IMR-90 (cell line): Measurements from ENCODE around the gene FRK. TPM values are rescaled to one million over a fixed set of nuclear protein-coding genes. Genes with fewer than 3 reads are reported as not detected.

Experiments
- ATAC-seq: fragments of 200-7000 bp; cut with Tn5 transposase; 2 replicates; pipeline ENCODE4 v1.9.1; 2020; ENCODE audit warnings: low read depth, mild to moderate bottlenecking, moderate library complexity
- BruUV-seq: library from RNA; stranded (reverse); fragments of 400-500 nt; replicated peaks from 2 replicates; lab custom pipeline; 2021; lab: Mats Ljungman, UMichigan
- CTCF ChIA-PET: fragments of 300-600 bp; formaldehyde crosslinking; extraction: SDS; loops from one replicate; lab custom pipeline; 2021; ENCODE audit warnings: antibody characterized with exemption; lab: Yijun Ruan, JAX
- POLR2A ChIA-PET: fragments of 300-600 bp; sonication (Branson Sonifier 250); formaldehyde crosslinking; loops from one replicate; lab custom pipeline; 2022; ENCODE audit warnings: antibody characterized with exemption; ENCODE audit not compliant: unreplicated experiment; lab: Charles Lee
- DNase-seq: peaks from one replicate; pipeline ENCODE4 v3.0.0; 2013
- H2AFZ ChIP-seq: replicated peaks from 2 replicates; pipeline ENCODE3; 2013; ENCODE audit warnings: low read length, mild to moderate bottlenecking; ENCODE audit not compliant: poor library complexity
- H2AK5ac ChIP-seq: 2 replicates; pipeline ENCODE4 v1.6.1; 2013; ENCODE audit warnings: low read depth, low read length, inconsistent platforms
- H2AK9ac ChIP-seq: replicated peaks from 2 replicates; pipeline ENCODE3; 2013; ENCODE audit warnings: mild to moderate bottlenecking, low read depth, low read length, moderate library complexity; ENCODE audit not compliant: poor library complexity
- H2BK120ac ChIP-seq: 2 replicates; pipeline ENCODE4 v1.6.1; 2013; ENCODE audit warnings: low read depth, low read length, inconsistent platforms
- H2BK15ac ChIP-seq: 3 replicates; pipeline ENCODE4 v1.6.1; 2013; ENCODE audit warnings: low read depth, low read length, inconsistent platforms
- H2BK20ac ChIP-seq: 2 replicates; pipeline ENCODE4 v1.6.1; 2013; ENCODE audit warnings: low read depth, mild to moderate bottlenecking, inconsistent platforms, low read length, moderate library complexity
- H2BK5ac ChIP-seq: 2 replicates; pipeline ENCODE4 v1.6.1; 2013; ENCODE audit warnings: mild to moderate bottlenecking, low read depth, low read length, inconsistent platforms; ENCODE audit not compliant: poor library complexity, severe bottlenecking
- H3K14ac ChIP-seq: replicated peaks from 2 replicates; pipeline ENCODE4 v1.6.1; 2013; ENCODE audit warnings: low read depth, low read length, inconsistent platforms
- H3K18ac ChIP-seq: 2 replicates; pipeline ENCODE4 v1.6.1; 2013; ENCODE audit warnings: low read depth, low read length, control low read depth
- H3K23ac ChIP-seq: 2 replicates; pipeline ENCODE4 v1.6.1; 2013; ENCODE audit warnings: low read depth, low read length, inconsistent platforms
- H3K27ac ChIP-seq: 2 replicates; pipeline ENCODE4 v1.5.1; 2013; ENCODE audit warnings: mild to moderate bottlenecking, control low read depth, low read length; ENCODE audit not compliant: insufficient read depth
- H3K27me3 ChIP-seq: 2 replicates; pipeline ENCODE4 v1.6.1; 2013; ENCODE audit warnings: low read length; ENCODE audit not compliant: control insufficient read depth, insufficient read depth
- H3K36me3 ChIP-seq: 2 replicates; pipeline ENCODE4 v1.6.1; 2013; ENCODE audit warnings: low read length, mixed read lengths; ENCODE audit not compliant: control insufficient read depth, insufficient read depth
- H3K4ac ChIP-seq: 2 replicates; pipeline ENCODE4 v1.6.1; 2013; ENCODE audit warnings: low read depth, low read length, inconsistent platforms
- H3K4me1 ChIP-seq: 2 replicates; pipeline ENCODE4 v1.6.1; 2013; ENCODE audit warnings: low read length, mixed read lengths; ENCODE audit not compliant: control insufficient read depth, insufficient read depth
- H3K4me2 ChIP-seq: 2 replicates; pipeline ENCODE4 v1.6.1; 2013; ENCODE audit warnings: low read depth, mild to moderate bottlenecking, control low read depth, low read length, moderate library complexity
- H3K4me3 ChIP-seq: 2 replicates; pipeline ENCODE4 v1.5.1; 2013; ENCODE audit warnings: low read depth, mild to moderate bottlenecking, control low read depth, low read length, moderate library complexity; ENCODE audit not compliant: insufficient read depth
- H3K56ac ChIP-seq: 2 replicates; pipeline ENCODE4 v1.6.1; 2013; ENCODE audit warnings: low read length, inconsistent platforms; ENCODE audit not compliant: insufficient read depth; ENCODE audit errors: extremely low read depth
- H3K79me1 ChIP-seq, 2 experiments: 2 replicates each; pipeline ENCODE4 v1.6.1; 2013; ENCODE audit warnings: low read length in 2 of 2, inconsistent platforms in 1 of 2, low read depth in 1 of 2
- H3K9ac ChIP-seq: 2 replicates; pipeline ENCODE4 v1.6.1; 2013; ENCODE audit warnings: low read depth, low read length, control low read depth
- H3K9me1 ChIP-seq: 2 replicates; pipeline ENCODE4 v1.6.1; 2013; ENCODE audit warnings: low read length, inconsistent platforms; ENCODE audit not compliant: insufficient read depth
- H3K9me3 ChIP-seq: 2 replicates; pipeline ENCODE4 v1.6.1; 2013; ENCODE audit warnings: low read length; ENCODE audit not compliant: control insufficient read depth, insufficient read depth
- H4K20me1 ChIP-seq: 2 replicates; pipeline ENCODE4 v1.6.1; 2013; ENCODE audit warnings: low read length, inconsistent platforms; ENCODE audit not compliant: insufficient read depth
- H4K5ac ChIP-seq: 2 replicates; pipeline ENCODE4 v1.6.1; 2013; ENCODE audit warnings: mild to moderate bottlenecking, low read depth, low read length, control low read depth
- H4K8ac ChIP-seq, 2 experiments: 2 replicates each; pipeline ENCODE4 v1.6.1; 2013; ENCODE audit warnings: low read depth in 2 of 2, low read length in 2 of 2, control low read depth in 1 of 2, inconsistent platforms in 1 of 2
- H4K91ac ChIP-seq: 2 replicates; pipeline ENCODE4 v1.6.1; 2013; ENCODE audit warnings: low read depth, low read length, inconsistent platforms; ENCODE audit not compliant: insufficient read depth
- BHLHE40 ChIP-seq: fragments of 150-350 bp; IDR thresholded peaks from 2 replicates; pipeline ENCODE4 v1.6.1; 2016; ENCODE audit warnings: mild to moderate bottlenecking, low read depth, low read length
- CEBPB ChIP-seq: IDR thresholded peaks from 2 replicates; pipeline ENCODE4 v1.6.1; 2012; ENCODE audit warnings: low read depth, low read length, improper control_type of control experiment
- CHD1 ChIP-seq: IDR thresholded peaks from 2 replicates; pipeline ENCODE4 v1.6.1; 2012; ENCODE audit warnings: low read depth, low read length, improper control_type of control experiment
- CTCF ChIP-seq: conservative IDR thresholded peaks from 2 replicates; pipeline ENCODE4 v1.5.1; 2012; ENCODE audit warnings: mild to moderate bottlenecking, low read depth, low read length, improper control_type of control experiment
- ELK1 ChIP-seq: fragments of 150-350 bp; IDR thresholded peaks from 2 replicates; pipeline ENCODE4 v1.6.1; 2016; ENCODE audit warnings: low read depth, mild to moderate bottlenecking, low read length, moderate library complexity, borderline replicate concordance
- FOS ChIP-seq: fragments of 150-350 bp; IDR thresholded peaks from 2 replicates; pipeline ENCODE4 v1.6.1; 2016; ENCODE audit warnings: low read depth, low read length
- MAFK ChIP-seq: IDR thresholded peaks from 2 replicates; pipeline ENCODE4 v1.6.1; 2012; ENCODE audit warnings: low read depth, low read length, improper control_type of control experiment
- MAZ ChIP-seq: IDR thresholded peaks from 2 replicates; pipeline ENCODE4 v1.6.1; 2012; ENCODE audit warnings: low read depth, mild to moderate bottlenecking, low read length, improper control_type of control experiment, moderate library complexity, borderline replicate concordance
- MXI1 ChIP-seq: IDR thresholded peaks from 2 replicates; pipeline ENCODE4 v1.6.1; 2012; ENCODE audit warnings: low read depth, mild to moderate bottlenecking, low read length, moderate library complexity, borderline replicate concordance
- NFE2L2 ChIP-seq: fragments of 150-350 bp; IDR thresholded peaks from 2 replicates; pipeline ENCODE4 v1.6.1; 2016; ENCODE audit warnings: low read depth, mild to moderate bottlenecking, low read length
- POLR2A ChIP-seq: IDR thresholded peaks from 2 replicates; pipeline ENCODE4 v1.6.1; 2012; ENCODE audit warnings: mild to moderate bottlenecking, low read depth, low read length
- RAD21 ChIP-seq: IDR thresholded peaks from 2 replicates; pipeline ENCODE4 v1.6.1; 2012; ENCODE audit warnings: low read length, improper control_type of control experiment
- RCOR1 ChIP-seq: IDR thresholded peaks from 2 replicates; pipeline ENCODE4 v1.6.1; 2012; ENCODE audit warnings: mild to moderate bottlenecking, low read length, improper control_type of control experiment; ENCODE audit not compliant: insufficient replicate concordance
- RFX5 ChIP-seq: IDR thresholded peaks from 2 replicates; pipeline ENCODE4 v1.8.0; 2012; ENCODE audit warnings: low read depth, mild to moderate bottlenecking, low read length, moderate library complexity
- SMC3 ChIP-seq: fragments of 150-350 bp; IDR thresholded peaks from 2 replicates; pipeline ENCODE4 v1.6.1; 2016; ENCODE audit warnings: low read depth, mild to moderate bottlenecking, antibody characterized with exemption, low read length, moderate library complexity
- USF2 ChIP-seq: fragments of 150-350 bp; IDR thresholded peaks from 2 replicates; pipeline ENCODE4 v1.6.1; 2017; ENCODE audit warnings: mild to moderate bottlenecking, antibody characterized with exemption, low read length, low read depth
- WGBS, 2 experiments: methylation state at CpG; one replicate each; pipeline versions ENCODE4 v1.1.5 to v1.1.7; 2013; ENCODE audit warnings: missing lambda C conversion rate in 2 of 2; ENCODE audit not compliant: insufficient read length in 1 of 2; ENCODE audit errors: extremely low coverage in 2 of 2; 5-methylcytosine and 5-hydroxymethylcytosine counted together
- dilution Hi-C: fragments of 300-500 bp; cut with HindIII; formaldehyde crosslinking; loops from one replicate; pipeline ENCODE4 v1.14.3; 2018; ENCODE audit warnings: low sequenced_read_pairs; ENCODE audit not compliant: unreplicated experiment
- in situ Hi-C: fragments of 300-500 bp; cut with MboI; formaldehyde crosslinking; loops from 3 replicates; pipeline ENCODE4 v1.14.3; 2019; ENCODE audit warnings: low sequenced_read_pairs, inconsistent platforms, mixed read lengths
- intact Hi-C: fragments of 100-400 bp; cut with micrococcal nuclease; formaldehyde crosslinking; loops from 2 replicates; pipeline ENCODE4 v1.10.0; 2022
- polyA plus RNA-seq, 3 experiments: library from polyadenylated mRNA; depleted of rRNA; stranded (reverse); fragments of >200 nt; gene quantifications; 2 replicates each; pipeline ENCODE4 v1.2.3, GENCODE V29; 2012; ENCODE audit warnings: low replicate concordance in 1 of 3
- total RNA-seq: library from RNA; depleted of rRNA; stranded (reverse); fragments of >200 nt; gene quantifications from 2 replicates; pipeline ENCODE4 v1.2.3, GENCODE V29; 2012

FRK gene
- total and polyA plus RNA-seq, 2 of the 4 experiments (the other 2 are of a cell fraction): under 0.01 to 0.02 TPM

- H4K20me1 ChIP-seq: no peaks in the 10 kb centered on the region
- TF ChIP-seq RCOR1: no peak
- TF ChIP-seq POLR2A: no peak
- TF ChIP-seq CHD1: no peak
- TF ChIP-seq MAZ: no peak
- no peak for TF ChIP-seq RAD21
- no peak for TF ChIP-seq NFE2L2
- TF ChIP-seq CEBPB: no peak
- TF ChIP-seq ELK1: no peak
- TF ChIP-seq RFX5: no peak
- no peak for TF ChIP-seq SMC3
- no peak for TF ChIP-seq CTCF
- no peak for TF ChIP-seq BHLHE40
- TF ChIP-seq FOS: no peak
- TF ChIP-seq MAFK: no peak
- no peak for TF ChIP-seq MXI1
- no peak for TF ChIP-seq USF2
- H3K56ac ChIP-seq: no peak overlapping the region
- peaks cover 3% of the 10 kb centered on the region for H3K4me1 ChIP-seq
- no CpG with 5 or more reads among the region's 1 CpG for WGBS, 2 experiments
- CTCF ChIA-PET: interaction anchor here (0.5 kb wide), 1 partner anchor 19 kb away, joined by 8 read pairs; no protein-coding TSS in a partner anchor
- no peak overlapping the region for H2BK120ac ChIP-seq
- ATAC-seq (no peak), DNase-seq (no peak)
- H4K5ac ChIP-seq: no peak overlapping the region
- H4K8ac ChIP-seq: no peak overlapping the region
- no peak overlapping the region for H3K9ac ChIP-seq
- dilution Hi-C loops (no loop called here), in situ Hi-C loops (no loop called here), intact Hi-C loops (no loop called here)
- H2BK15ac ChIP-seq: no peak overlapping the region
- H3K4me2 ChIP-seq: no peak overlapping the region
- H2BK20ac ChIP-seq: no peak overlapping the region
- POLR2A ChIA-PET: no interaction called here
- no peaks in the 10 kb centered on the region for H3K79me1 ChIP-seq
- no peaks in the 10 kb centered on the region for H3K9me3 ChIP-seq
- H3K4me3 ChIP-seq: no peak overlapping the region
- H2AFZ ChIP-seq: no peak overlapping the region
- BruUV-seq: no TSS peak
- no peak overlapping the region for H2AK5ac ChIP-seq
- no peak overlapping the region for H3K18ac ChIP-seq
- H3K14ac ChIP-seq: no peak overlapping the region
- no peak overlapping the region for H3K23ac ChIP-seq
- H2BK5ac ChIP-seq: no peak overlapping the region
- H4K91ac ChIP-seq: no peak overlapping the region
- H2AK9ac ChIP-seq: no peak overlapping the region
- no peak overlapping the region for H3K27ac ChIP-seq
- no peaks in the 10 kb centered on the region for H3K27me3 ChIP-seq
- no peak overlapping the region for H3K4ac ChIP-seq
- H3K36me3 ChIP-seq: no peaks in the 10 kb centered on the region
- no peaks in the 10 kb centered on the region for H3K9me1 ChIP-seq
Measured at GRCh38 chr6:116030770-116031169, 29.9 kb downstream of the FRK start.
